Activated T-cell treated with anti-CD3 and anti-CD28 coated beads for 48 hours (primary cell): ENCODE measurements around the gene YEATS2.
"Not testable (repeated sequence)": the region's sequence is repeated elsewhere in the genome, so short reads cannot be mapped to it uniquely, and the experiment has no call there.

Experiments
- DNase-seq: peaks from one replicate; pipeline ENCODE4 v3.0.0-alpha.2; 2020; ENCODE audit warnings: low read depth

Gene YEATS2

DNA sequence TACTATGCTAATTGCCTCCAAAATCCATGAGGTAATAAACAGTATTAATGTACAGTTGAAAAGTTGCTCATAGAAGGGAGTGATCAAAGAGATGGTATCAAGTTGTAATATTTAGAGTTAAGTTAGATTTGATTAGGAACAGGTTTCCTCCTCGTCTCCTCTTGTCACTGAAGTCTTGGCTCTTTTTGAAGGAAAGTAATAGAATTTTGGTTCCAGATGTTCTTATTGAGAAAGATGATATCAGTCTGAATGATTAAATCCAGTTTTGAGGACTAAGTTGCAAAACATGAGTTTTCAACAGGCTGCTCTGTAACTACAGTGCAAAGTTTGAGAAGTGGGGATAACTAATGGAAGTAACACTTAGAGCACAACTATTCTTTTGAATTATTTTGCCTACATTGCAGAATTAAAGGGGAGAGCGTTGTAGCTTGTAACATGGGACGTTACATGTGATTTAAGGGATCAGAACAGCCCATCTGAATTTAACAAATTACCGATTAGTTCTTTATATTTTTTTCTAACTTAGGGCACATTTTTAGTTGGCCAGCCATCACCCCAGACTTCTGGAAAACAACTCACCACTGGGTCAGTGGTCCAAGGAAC, 79.5 kb downstream of the YEATS2 start:
- DNase-seq: no peak

DNA sequence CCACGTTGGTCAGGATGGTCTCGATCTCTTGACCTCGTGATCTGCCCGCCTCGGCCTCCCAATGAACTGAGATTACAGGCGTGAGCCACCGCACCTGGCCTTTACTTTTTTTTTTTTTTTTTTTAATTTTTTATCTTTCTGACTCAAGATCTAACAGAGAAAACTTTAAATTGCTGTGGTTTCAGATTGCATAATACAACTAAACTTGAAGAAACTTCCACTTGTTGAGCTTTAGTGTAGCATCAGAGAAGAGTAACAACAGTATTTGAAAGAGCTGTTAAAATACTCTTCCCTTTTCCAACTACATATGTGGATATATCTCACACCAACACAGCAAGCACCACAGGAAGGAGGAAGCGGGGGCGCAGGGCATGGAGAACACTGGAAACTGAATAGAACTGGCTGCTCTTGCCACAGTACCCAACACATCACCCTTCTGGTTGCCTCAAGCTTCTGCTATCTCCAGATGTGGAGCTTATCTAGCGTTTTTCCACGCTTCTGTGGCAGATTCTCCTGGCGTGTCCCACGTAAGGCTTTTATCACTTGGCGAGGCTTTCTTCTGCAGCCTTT, 82.4 kb downstream of the YEATS2 start:
- no peak for DNase-seq

DNA sequence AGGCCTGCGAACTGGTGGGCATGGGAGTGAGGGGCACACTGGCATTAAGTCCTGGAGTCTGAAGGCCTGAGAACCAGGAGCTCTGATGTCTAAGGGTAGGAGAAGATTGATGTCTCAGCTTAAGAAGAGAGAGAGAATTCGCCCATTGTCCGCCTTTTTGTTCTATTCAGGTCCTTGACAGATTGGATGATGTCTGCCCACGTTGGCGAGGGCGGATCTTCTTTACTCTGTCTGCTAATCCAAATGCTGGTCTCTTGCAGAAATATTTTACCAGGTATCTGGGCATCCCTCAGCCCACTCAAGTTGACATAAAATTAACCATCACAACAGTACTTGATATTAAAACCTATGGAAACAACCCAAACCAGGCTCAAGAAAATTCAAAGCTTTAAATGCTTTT, 83.6 kb downstream of the YEATS2 start:
- no peak for DNase-seq

DNA sequence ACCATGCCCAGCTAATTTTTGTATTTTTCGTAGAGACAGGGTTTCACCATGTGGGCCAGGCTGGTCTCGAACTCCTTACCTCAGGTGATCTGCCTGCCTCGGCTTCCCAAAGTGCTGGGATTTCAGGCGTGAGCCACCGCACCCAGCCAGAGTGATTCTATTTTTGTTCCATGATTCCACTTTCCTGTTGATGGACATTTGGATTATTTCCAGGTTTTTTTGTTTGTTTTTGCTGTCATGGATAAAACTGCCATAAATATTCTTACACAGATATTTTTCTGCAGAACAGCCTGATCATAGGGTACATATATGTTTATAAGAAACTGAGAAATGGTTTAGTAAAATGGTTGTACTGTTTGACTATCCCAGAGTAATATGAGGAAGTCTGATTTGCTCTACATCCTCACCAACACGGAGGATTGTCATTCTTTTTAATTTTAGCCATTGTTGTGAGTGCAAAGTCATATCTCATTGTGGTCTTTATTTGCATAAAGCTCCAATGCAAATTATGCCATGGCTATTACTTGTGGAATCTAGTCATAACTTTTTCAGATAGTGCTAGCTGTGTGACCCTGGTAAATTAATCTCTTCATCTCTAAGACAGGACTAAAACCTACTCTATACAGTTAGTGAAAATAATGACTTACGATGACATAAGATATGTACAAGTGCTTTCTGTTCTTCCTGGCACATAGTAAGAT, 85.1 kb downstream of the YEATS2 start:
- no peak for DNase-seq

DNA sequence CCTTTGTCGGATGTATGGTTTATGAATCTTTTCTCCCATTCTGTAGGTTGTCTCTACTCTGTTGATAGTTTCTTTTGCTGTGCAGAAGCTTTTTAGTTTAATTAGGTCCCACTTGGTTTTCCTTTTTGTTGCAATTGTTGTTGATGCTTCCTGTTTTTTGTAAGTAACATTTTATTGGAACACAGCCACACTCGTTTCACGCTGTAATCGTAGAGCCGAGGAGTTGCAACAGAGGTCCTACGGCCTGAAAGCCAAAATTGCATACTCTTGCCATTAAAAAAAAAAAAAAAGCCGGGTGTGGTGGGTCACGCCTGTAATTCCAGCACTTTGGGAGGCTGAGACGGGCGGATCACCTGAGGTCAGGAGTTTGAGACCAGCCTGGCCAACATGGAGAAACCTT, 86.9 kb downstream of the YEATS2 start:
- not testable (repeated sequence) for DNase-seq

DNA sequence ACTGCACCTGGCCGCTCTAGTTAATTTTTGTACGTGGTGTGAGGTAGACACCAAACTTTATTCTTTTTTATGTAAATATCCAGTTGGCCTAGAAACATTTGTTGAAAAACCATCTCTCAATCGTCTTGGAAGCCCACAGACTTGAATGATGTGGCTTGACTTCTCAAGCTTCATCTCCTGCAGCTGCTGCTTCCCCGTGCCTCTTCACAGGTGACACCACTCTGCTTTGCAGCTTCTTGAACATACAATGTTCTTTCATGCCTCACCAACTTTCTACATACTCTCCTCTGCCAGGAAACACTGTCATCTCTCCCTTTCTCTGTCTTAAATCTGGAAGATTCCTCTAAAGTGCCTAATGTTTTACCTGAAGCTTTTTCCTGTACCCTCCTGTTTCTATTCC, 92.2 kb downstream of the YEATS2 start:
- DNase-seq: no peak

DNA sequence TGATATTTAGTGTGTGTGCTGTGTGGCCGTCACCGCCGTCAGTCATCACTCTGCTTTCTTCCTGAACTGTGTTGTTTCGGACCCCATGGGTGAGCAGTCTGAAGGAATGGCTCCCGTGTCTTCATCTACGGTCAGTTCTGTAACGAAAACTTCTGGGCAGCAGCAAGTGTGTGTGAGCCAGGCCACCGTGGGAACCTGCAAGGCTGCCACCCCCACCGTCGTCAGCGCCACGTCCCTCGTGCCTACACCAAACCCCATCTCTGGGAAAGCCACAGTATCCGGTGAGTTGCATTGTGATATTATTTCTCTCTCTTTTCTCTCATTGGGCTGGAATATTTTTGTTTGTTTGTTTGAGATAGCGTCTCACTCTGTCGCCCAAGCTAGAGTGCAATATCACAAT, 93.1 kb downstream of the YEATS2 start:
- DNase-seq: no peak

DNA sequence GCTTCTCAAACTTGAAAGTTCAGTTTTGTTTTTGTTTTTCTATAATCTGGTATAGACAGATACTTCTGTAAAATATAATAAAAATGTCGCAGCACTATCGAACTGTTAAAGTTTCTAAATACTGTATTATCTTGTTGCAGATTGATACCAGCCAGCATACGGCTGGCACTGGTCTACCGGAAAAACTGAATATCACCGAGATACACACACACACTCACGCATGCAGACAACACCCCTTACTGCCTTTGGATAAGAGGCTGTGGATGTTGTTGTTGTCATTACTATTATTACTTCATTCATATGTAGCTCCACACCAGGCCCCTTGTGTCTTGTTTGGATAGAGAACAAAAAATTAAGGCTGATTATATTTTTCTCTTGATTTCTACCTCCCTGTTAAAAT, 95.4 kb downstream of the YEATS2 start:
- DNase-seq: no peak

DNA sequence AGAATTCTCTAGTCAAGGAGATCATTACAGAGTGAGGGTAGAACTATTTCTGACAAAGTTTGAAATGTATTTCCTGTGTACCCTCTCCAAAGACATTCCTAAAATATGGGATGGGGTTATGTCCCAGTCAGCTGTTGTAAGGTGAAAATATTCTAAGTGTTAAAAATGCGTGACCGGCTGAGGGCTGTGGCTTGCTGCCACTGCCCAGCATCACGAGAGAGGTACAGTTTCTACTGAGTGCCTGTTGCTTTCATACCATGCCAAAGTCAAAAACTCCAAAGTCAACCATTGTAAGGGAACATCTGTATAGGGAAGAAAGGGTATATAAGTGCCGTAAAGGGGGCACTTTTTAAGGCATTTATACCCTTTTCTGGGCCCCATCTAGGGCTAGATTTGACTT, 96.9 kb downstream of the YEATS2 start:
- DNase-seq: no peak

DNA sequence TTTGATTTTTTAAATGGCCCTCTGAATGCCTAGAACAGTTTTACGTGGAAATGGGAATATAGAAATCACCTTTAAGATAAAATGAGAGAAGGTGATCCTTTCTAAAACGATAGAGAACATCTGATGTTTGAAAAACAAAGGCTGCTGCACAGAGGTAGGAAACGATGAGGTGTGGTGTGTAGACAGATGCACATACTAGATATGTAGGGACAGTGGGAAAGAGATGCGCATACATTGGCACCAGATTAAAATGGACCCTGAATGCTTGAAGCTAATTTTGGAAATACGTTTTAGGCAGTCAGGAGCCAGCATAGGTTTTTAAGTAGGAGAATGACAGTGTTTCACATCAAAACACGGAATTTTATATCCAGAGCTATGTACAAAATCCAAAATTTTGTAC, 98.8 kb downstream of the YEATS2 start:
- DNase-seq: no peak

DNA sequence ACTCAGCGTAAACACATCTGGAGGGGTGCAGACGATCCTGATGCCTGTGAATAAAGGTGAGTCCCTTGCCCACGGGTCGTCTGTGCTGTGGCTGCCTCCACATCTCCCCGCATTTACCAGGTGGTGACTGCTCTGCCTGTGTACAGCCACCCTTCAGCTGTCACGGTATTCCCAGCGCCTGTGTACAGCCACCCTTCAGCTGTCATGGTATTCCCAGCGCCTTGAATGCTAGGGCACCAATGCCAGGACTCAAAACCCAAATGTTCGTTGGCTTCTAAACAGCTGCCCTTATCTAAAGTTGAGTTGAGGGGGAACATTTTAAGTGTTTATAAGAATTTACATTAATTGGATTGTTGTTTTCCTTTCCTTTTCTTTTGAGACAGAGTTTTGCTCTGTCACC, 100.4 kb downstream of the YEATS2 start:
- no peak for DNase-seq

DNA sequence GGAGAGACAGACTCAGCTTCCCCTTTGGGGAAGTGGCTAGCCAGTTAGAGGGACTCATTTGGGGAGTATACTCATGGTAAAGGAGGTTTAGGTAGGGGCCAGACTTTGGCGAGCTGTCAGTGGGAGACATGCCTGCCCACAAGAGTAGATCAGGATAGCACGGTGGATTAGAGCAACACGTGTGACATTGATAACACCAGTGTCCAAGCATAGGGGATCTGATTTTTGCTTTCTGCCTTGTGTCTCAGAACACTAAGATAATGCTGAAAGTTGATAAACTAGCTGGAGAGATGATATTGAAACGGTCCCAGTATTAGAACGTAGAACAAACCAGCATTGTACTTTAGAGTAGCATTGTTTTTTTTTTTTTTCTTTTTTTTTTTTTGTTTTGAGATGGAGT, 101.9 kb downstream of the YEATS2 start:
- no peak for DNase-seq

DNA sequence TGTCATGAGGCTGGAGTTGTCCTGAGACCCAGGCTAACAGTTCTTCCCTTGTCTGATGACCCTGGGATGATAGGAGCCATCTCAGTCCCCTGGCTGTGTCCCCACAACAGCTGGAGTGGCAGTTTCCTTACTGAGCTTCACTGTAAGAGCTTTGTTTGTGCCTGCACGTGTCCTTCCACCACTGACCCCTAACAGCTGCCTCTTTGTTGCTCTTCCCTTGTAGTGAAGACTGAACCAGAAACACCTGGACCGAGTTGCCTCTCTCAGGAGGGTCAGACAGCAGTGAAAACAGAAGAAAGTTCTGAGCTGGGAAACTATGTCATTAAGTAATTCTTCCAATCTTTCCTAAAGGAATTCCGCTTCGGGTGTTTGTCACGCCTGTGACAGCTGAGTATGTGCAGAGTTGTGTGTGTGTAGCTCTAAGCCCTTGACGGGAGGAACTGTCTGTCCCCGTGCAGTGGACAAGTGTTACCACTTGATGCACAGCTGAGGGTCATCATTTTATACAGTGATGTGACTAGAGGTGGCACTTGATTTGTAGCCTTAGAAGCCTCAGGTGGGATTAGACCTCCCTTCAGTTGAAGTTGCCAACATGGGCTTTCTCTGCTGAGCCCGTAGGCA, 102.8 kb downstream of the YEATS2 start:
- no peak for DNase-seq

DNA sequence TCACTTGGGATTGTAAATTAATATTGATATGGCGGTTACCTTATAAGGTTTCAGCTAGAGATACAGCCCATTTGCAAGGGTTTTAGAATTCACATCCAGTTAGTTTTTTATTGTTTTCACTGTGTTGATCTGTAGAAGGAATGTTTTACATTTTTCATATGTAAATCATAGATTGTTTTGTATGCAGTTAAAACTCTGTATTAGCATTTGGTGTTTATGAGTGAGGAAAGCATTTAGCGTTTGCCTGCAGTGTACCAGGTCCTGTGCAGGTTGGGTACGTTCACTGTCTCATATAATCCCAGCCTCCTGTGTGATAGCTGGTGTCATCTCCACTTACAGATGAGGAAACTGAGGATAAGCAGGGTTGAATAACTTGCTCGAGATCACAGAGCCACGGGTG, 104.0 kb downstream of the YEATS2 start:
- no peak for DNase-seq

DNA sequence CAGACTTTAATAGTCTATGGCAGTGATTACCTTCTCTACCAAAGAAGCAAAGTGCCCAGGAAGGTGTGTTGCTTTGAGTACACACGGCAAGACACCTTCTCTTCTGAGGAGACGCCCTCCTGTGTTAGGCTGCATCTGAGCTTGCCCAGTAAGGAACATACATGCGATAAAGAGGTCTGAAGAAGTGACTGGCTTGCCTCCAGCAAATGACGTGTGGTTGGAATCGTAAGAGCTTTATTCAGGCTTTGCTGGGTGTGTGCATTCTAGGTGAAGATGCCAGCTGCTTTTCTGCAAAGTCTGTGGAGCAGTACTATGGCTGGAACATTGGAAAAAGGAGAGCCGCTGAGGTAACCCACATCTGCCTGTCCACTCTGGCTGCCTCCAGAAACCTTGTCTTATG, 105.4 kb downstream of the YEATS2 start:
- DNase-seq: no peak

DNA sequence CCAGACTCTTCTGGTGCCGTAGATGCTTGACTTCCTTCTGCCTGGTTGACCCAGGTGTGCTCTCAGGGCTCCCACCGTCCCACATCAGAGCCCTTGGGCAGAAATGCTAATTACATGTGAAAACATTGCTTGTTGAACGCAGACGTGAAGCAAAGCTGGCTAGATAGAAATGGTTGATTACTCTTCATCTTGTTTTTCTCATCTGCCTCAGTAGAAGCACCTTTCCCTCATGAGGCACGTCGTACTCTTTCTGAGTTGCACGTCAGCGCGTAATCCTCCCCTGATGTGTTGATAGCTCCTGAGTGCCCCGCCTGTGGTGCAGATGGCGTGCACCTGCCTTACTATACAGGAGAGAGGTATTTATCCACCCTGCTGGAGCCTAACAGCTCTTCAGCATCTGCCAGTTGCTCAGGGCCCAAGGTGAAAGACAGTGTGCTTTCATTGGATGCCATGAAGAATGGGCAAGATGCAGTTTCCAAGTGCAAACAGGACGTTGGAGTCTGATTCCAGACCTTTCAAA, 109.7 kb downstream of the YEATS2 start:
- no peak for DNase-seq

DNA sequence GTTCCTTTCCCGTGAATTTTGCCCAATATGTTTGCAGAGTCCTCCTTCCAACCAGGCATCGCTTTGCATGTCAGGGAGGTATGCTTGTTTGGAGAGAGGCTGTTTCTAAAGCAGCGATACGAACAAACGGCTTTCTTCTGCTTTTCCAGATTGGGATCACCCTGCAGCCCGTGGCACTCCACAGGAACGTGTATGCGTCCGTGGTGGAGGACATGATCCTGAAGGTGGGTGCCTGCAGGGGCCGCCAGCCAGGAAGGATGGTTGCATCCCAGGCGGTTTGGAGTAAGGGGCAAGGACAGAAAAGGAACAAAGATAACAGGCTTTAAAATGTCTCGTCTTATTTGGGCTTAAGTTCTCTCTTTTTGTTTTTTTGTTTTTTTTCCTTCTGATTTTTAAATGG, 110.3 kb downstream of the YEATS2 start:
- no peak for DNase-seq

DNA sequence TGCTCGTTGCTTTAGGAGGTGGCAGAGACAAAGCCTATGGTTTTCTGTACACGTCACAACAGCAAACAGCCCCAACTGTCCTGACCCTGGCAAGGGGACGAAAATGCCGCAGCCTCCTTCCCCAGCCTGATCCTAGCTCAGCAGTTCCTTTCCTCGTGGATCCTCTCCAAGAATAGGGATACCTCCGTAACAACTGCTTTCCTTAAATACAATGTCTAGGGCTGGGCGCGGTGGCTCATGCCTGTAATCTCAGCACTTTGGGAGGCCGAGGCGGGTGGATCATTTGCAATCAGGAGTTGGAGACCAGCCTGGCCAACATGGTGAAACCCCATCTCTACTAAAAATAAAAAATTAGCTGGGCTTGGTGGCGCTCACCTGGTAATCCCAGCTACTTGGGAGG, 110.8 kb downstream of the YEATS2 start:
- no peak for DNase-seq

DNA sequence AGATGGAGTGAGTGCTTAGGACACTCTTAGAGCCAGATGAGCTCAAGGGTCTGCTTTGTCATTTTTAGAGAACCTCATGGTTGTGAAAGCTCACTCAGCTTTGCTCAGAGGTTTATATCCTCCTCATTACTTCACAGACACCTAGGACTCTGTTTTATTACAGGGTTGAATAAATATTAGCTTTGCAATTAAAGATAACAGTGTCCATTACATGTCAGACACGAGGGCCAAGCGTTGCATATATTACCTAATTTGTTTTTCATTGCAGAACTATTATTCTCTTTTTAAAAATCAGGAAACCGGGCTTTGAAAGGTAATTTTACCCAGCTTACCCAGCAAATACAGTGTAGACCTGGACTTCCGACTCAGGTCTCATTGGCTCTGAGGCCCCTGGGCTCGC, 111.7 kb downstream of the YEATS2 start:
- DNase-seq: no peak

DNA sequence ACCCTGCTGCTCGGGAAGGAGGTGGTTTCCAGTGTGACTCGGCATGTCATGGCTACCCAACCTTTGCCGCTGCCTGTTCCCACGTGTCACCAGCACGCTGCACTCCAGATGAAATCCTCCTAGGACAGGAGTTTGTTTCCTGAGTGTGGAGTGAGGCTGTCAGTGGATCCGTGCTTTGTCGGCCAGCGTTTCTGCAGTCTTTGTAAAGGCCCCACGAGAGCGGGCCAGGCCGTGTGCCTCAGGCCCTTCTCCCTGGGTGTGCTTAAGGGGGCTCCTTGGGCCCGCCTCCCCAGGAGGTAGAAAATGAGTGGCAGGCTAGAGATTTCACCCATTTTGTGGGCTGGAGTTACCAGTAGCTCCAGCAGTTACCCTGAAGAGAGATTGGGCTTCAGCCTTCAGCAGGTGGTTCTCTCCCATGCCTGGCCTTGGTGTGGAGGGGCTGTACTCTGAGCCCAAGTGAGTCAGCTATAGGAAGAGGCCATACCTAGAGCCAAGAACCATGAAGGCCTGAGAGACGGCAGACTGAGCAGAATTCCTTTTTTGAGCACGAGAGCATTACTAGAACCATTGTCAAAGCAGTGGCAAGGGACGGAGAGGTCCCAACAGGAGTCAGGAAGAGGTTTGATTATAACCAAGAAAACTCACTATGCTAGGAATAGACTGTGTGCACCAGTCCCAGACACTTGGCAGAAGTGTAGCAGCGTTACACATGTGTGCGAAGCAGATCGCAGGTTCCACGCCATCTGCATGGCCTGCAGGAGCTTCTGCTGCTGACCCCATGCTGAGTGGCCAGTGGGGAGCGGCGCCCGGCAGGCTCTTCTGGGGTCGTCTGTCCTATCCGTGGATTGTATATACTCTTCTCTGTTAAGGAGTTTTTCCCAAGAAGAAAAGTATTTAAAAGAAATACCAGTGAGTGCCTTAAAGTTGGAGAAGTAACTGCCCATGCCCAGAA, 113.3 kb downstream of the YEATS2 start:
- DNase-seq: no peak

DNA sequence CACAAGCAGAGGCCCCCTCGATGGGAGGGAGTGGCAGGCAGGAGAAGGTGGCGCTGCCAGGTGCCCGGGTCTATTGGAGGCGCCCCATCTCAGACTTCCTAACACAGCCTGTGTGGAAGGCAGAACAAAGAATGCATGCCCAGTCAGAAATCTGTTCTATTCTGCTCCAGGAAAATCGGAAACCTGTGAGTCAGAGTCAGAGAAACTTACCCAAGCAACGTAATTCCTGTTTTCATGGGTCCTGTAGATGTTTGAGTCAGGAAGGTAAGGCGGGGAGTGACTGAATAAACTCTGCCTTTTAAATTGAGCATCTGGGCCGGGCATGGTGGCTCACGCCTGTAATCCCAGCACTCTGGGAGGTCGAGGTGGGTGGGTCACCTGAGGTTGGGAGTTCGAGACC, 114.0 kb downstream of the YEATS2 start:
- no peak for DNase-seq
